Suppressor macrophage treated with lipopolysaccharide for 1 hour (primary cell): Measurements from ENCODE around the gene GLIS2.

Source experiments
- DNase-seq, 3 donors: peaks; one replicate each; pipeline ENCODE4 v3.0.0-alpha.2; 2020 to 2022

The GLIS2 gene

GRCh38 chr16:4372578-4373355 lies 56.9 kb downstream of the GLIS2 start:
- DNase-seq, result no peak

GRCh38 chr16:4373356-4373908 lies 57.6 kb downstream of the GLIS2 start:
- DNase-seq, result no peak

- no peak for DNase-seq
Measured at GRCh38 chr16:4373909-4374742, 58.3 kb downstream of the GLIS2 start.

GRCh38 chr16:4375717-4376116 lies 59.9 kb downstream of the GLIS2 start:
- no peak for DNase-seq

DNA sequence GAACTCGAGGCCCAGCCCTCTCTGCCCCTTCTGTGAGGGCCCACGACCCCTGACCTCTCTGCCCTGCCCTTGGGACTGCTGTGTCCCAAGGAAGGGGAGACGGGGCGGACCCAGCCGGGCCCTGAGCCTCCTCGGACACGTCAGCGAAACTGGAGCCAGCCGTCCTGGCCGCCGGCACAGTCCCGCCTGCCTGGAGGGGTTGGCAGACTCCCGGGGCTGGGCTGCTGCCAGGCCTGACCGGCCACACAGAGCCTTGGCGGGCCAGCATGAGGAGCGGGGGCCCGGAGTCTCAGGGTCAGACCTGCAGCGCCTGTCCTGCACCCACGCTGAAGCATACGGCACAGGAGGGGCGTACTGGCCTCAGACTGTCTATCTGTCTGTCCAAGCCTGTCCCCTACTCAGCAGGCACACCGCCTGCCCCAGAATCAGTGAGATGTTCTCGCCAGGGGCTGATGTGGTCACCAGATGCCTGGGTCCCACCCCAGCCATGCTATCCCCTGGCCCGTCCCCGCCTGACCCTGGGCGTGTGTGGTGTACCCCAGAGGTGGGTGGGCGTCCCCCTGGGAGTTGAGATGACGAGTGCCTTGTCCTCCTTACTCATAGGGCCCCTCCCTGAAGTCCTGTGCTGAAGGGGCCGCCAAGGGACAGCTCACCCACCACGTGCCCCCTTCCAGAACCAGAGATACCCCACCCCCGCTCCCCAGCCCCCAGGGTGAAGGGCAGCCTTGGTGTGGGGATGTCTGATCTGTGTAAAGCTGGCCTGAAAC lies 60.4 kb downstream of the GLIS2 start:
- no peak for DNase-seq

- DNase-seq, result no peak
Measured at GRCh38 chr16:4376893-4377572, 61.2 kb downstream of the GLIS2 start.

DNA sequence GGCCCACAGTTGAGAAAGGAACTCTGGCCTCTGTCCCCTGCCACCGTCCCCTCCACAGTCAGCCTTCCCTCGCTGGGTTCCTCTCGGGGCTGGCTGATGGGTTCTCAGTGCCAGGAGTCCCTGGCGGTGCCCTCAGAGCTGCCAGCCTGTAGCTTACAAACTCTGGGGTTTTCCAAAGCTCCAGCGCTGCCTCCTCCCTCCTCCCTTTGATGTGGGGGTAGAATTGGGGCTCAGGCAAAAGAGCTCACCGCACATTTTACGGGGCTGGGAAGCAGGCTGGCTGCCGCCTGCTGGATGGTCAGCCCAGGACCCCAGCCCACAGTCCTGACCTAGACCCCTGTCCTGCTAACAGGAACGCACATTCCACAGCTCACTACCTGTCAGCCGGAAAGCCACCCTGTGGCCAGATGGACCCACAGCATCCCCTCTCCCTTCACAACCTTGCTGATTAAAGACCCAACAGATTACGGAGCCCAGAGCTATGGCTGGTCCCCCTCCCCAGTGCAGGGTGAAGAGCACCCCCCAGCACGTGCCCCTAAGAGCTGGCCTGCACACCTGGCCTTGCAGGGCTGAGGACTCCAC lies 61.8 kb downstream of the GLIS2 start:
- DNase-seq, result no peak

DNA sequence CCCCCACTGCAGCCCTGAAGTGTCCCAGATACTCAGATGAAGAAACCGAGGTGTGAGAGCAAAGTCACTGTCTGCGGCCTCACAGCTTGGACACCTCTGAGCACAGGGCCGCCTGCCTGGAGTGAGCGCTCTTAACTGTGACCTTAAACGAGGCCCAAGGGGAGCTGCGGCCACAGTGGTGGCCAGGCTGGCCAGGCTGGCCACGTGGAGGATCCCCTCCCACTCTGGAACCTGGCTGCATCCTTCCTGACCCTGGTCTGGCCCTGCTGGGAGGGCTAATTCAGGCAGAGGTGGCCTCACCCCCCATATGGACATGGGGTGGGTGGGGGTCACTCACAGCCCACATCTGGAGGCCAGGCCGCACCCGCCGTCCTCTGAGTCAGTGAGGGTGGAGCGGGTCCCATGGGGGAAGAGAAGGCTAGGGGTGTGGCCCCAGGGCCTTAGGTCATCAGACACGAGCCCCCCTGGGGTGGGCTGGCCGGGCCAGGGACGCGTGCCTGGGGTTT lies 62.3 kb downstream of the GLIS2 start:
- DNase-seq, result no peak

DNA sequence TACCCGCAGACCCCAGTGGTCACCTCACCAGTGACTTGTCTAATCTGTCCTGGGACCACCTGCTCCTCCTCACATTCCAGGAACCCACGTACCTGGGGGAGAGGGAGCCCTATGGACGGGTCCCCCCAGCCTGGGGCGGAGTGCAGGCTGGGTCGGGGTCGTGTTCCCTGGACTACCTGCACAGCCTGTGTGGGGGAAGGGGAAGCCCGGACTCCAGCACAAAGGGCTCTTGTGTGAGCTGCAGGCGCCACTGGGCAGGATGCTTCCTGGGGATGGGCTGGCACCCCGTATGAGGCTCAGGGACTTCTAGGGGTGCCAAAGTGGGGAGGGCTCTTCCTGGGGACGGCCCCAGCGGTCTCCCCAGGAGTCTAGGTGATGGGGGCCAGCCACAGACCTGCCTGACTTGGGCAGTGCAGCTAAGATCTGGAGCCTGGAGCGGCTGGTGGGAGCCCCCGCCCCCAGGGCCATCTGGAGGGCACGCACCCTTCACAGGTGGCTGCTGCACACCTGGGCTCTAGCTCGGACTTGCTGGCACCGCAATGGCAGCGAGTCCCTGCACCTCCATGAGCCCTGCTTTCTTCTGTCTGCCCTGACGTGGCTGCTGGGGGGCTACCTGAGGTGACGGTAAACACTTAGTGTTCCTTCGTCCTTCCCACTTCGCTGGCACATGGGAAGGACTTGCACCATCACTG lies 63.3 kb downstream of the GLIS2 start:
- no peak for DNase-seq

DNA sequence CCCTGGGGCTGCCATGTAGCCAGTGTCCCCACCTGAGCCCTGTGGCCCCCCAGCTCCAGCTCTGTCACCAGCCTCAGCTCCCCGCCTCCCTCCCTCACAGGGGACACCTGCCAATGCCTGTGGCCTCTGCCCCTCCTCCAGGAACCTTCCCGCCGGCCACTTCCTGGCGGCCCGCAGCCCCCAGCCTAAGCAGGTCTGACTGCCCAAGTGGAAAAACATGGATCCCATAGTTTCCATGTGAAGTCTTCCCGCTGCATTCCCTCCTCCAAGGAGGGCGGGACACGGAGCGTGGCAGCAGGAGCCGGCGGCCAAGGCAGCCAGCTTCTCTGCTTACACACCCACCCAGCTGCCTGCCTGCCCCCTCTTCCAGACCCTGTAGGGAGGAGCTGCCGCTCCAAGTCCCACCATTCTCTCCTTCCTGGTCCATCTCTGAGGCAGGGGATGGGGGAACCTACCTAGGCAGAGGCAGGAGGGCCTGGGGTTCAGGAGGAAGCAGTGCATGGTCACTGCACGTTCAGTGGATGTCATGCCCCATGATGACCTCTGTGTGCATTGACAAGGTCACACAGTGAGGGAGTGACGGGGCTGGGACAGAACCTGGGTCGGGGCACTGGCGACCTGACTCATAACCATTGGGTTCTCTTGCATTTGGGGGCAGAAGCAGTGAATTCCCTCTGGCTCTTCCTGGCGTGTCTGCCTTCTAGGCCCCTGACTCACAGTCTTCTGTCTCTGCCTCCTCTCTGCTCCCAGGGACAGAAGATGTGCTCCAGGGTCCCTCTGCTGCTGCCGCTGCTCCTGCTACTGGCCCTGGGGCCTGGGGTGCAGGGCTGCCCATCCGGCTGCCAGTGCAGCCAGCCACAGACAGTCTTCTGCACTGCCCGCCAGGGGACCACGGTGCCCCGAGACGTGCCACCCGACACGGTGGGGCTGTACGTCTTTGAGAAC lies 64.5 kb downstream of the GLIS2 start:
- DNase-seq, result no peak

DNA sequence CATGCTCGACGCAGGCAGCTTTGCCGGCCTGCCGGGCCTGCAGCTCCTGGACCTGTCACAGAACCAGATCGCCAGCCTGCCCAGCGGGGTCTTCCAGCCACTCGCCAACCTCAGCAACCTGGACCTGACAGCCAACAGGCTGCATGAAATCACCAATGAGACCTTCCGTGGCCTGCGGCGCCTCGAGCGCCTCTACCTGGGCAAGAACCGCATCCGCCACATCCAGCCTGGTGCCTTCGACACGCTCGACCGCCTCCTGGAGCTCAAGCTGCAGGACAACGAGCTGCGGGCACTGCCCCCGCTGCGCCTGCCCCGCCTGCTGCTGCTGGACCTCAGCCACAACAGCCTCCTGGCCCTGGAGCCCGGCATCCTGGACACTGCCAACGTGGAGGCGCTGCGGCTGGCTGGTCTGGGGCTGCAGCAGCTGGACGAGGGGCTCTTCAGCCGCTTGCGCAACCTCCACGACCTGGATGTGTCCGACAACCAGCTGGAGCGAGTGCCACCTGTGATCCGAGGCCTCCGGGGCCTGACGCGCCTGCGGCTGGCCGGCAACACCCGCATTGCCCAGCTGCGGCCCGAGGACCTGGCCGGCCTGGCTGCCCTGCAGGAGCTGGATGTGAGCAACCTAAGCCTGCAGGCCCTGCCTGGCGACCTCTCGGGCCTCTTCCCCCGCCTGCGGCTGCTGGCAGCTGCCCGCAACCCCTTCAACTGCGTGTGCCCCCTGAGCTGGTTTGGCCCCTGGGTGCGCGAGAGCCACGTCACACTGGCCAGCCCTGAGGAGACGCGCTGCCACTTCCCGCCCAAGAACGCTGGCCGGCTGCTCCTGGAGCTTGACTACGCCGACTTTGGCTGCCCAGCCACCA lies 65.4 kb downstream of the GLIS2 start:
- no peak for DNase-seq

GRCh38 chr16:4381935-4382794 lies 66.3 kb downstream of the GLIS2 start:
- DNase-seq, result no peak

- DNase-seq, result no peak
Measured at GRCh38 chr16:4382795-4383357, 67.0 kb downstream of the GLIS2 start.

DNA sequence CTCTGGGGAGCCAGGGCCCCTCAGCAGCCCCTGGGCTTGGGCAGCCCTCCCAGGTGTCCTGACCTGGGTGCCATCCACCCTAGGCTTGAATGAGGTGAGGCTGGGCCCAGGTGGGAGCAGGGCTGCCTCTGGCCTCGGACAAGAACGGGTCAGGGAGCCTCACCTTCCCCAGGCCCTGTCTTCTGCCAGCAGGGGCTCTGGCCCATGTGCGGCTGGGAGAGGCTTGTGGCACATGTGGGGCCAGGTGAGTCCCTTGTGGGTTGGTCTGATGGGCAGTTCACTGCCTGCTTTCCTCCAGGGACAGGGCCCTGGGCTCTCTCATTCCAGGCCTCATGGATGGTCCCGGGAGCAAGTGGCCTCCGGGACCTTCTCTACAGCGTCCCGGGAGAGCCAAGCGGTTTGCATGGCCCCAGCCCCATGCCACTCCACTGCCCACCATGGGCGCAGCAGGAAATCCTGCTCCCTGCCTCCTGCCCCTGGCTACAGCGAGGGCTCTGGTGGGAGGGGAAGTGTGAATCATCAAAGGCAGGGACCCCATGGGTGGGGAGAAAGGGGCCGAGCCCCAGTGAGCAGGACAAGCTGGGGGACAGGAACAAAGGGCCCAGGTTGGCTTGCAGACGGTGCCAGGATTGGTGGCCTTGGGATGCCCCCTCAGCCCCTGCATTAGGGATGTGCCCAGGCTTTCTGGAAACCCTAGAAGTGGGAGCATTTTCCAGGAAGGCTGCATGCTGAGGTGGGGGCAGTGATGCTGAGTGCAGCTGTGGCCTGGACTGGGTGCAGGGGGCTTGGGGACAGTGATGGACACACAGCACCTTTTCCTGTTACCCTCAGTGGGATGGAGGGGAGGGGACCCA lies 68.0 kb downstream of the GLIS2 start:
- DNase-seq, result no peak

- DNase-seq, result no peak
Measured at GRCh38 chr16:4384509-4384942, 68.7 kb downstream of the GLIS2 start.

DNA sequence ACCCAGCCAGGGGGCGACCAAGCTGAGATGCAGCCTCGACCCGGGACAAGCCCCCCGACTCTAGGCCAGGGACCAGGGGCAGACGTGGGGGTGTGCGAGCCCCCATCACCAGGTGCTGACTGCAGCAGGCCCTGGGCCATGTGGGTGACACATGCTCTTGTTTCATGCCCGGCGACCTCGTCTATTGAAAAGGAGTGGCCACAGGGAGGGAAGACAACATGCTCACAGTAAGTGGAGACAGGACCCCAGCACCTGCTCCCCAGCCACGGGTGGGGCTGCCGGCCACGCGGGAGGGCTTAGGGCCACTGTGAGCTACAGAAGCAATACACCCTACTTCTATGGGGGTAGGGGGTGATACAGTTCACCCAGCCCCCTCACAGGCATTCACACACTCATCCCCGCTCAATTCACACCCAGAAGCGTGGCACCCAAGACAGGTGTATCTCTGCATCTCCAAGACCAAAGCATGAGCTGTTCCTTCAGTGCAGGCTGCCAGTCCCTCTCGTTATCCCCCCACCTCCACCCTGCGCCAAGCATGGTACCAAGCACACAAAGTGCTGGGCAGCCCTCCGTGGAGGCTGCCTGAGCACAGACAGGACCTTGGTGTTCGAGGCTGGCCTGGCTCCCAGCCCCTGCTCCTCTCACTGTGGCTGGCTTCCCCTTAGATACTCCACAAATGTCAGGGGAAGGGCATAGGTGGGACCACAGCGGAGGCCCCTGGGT lies 69.4 kb downstream of the GLIS2 start:
- no peak for DNase-seq
